Middle frontal gyrus (tissue), 1 donor: ENCODE measurements around the gene NPW.

ENCODE experiments used
- DNase-seq: peaks from one replicate; pipeline ENCODE4 v3.0.0-alpha.2; 2015; ENCODE audit warnings: low spot score; ENCODE audit errors: extremely low spot score

NPW gene

GRCh38 chr16:2047330-2048115, 27.9 kb downstream of the NPW start, which contains the start of the genes NTHL1 and TSC2:
NTHL1 (minus strand) TSS chr16:2047834; CDS start chr16:2047823, 11 bp downstream.
TSC2 (plus strand) TSS chr16:2047985; CDS start chr16:2048616, 631 bp downstream.
- peak; percentile 94 for DNase-seq

DNA sequence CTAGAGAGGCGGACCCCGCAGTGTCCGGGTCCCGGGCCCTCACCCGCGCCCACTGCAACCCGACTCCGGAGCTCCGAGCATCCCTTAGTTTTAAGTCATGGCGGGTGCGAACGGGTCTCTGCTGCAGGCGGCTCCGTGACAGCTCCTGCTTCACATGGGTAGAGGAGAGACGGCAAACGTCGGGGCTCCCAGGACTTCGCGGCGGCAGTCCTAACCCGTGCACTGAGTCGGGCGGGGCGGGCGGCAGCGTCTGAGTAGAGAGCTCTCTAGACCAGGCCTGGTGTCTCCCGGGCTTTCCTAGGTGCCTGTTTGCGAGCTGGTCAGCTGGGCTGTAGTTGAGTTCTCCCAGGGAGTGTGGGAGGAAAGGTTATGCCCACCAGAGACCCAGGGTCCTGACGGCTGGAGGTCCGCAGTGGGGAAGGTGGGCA, 28.5 kb downstream of the NPW start:
- no peak for DNase-seq

DNA sequence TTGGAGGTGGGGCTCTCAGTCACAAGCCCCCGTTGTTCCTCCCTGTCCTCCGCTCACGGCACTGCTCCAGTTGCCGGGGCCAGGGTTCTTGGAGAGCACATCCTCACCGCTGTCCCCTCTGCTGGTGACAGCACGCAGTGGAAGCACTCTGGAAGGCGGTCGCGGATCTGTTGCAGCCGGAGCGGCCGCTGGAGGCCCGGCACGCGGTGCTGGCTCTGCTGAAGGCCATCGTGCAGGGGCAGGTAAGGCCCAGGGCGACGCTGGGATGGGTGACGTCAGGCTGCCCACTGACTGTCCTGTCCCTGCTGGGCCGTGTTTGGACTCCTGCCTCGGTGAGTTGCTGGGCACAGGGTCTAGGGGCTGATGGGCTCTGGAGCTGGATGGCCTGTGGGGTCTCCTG, 33.6 kb downstream of the NPW start:
- no peak for DNase-seq

DNA sequence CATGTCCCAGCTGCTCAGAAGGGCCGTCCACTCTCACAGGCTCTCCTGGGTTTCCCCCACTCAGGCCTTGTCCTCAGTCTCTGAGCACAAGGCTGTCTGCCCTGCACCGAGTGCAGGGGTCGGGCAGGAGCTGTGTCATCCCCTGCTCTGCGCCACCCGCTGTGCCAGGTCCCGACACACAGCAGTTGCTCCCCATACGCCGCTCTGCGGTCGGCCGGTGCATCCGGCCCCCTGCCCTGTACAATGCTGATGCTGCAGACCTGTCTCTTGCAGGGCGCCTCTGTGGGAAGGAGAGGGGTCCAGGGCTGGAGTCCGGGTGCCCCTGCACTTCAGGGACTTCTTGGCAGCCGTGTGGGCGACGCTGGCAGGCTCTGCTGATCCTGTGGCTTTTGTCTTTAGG, 34.3 kb downstream of the NPW start:
- DNase-seq = no peak

DNA sequence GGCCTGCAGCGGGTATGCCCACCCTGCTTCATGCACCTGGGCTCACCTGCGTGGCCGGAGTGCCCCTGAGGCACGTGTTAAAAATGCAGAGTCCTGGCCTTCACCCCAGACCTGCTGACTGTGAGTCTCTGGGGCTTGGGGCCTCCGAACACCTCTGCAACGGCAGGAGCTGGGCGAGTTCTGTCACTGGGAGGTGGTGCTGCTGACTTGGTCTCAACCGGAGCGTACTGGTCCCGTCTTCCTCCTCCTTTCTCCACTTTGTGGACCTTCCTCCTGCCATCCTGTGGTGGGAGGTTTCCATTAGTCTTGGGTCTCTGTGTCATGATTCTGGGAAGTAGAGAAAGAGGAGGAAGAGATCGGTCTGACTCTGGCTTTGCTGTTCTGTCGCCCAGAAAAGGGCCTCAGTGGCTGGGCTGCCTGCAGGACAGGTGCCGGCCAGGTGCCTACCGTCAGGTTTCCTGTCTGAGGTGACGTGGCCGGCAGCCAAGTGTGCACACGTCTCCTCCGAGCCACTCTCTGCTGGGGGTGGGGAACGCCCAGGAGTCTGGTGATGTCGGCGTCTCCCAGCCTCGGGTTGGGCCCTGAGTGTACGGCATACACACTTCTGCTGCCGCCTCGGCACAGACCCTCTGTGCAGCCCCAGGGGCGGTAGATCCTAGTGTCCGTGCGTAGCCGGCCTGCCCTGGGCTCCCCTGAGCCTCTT, 35.1 kb downstream of the NPW start:
- DNase-seq = no peak

DNA sequence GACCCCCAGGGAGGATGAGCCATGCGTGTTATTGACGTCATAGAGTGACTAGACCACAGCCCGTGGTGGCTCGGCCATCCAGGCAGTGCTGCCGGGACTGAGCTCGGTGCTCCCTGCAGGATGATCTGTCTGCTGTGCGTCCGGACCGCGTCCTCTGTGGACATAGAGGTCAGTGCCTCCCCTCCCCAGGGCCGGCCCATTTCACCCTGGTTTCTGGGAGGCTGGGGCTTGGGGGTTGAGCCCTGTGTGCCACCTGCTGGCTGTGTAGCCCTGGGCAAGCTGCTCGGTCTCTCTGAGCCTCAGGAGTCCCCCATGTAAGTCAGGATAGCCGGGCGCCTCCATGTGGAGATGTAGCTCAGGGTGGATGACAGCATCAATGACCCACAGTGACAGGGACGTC, 36.5 kb downstream of the NPW start:
- DNase-seq = no peak

DNA sequence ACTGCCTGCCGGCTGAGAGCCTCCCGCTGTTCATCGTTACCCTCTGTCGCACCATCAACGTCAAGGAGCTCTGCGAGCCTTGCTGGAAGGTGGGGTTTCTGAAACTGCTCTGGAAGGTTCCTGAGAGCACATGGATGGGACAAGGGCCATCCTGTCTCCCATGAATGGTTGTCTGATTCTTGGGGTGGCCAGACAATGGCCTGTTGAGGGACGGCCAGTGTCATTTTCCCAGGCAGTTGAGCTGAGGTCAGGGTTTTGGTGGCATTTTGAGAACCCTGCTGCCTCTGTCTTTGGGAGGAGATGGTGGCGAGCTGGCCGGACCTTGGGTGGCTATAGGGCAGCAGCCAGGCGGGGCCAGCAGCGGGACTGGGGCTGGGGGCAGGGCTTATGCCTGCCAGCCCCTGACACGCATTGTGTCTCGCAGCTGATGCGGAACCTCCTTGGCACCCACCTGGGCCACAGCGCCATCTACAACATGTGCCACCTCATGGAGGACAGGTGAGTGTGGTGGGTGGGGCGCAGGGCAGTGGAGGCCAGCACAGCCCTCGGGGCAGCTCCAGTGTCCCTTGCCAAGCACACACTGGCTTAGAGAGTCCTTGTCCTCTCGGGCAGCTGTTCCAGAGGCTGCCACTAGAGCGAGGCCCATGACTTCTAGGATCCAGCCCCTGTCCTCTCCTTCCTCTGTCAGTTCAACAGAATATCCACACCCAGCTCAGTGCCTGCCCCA, 37.3 kb downstream of the NPW start:
- no peak for DNase-seq

DNA sequence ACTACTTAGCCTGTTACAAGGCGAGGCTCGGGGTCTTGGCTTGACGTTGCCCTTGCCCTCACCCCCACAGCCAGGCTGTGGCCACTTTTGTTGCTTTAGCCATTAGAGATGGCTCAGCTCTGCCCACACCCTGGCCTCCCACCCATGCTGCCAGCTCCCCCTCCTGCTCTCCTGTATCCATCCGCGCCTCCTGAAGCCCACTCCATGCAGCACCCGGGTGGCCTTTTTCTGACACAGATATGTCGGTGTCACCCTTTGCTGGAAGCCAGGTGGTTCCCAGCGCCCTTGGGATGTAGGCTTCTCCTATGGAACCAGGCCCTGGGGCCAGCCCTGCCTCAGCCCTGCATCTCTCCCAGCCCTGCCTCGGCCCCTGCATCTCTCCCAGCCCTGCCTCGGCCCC, 37.9 kb downstream of the NPW start:
- DNase-seq = no peak

DNA sequence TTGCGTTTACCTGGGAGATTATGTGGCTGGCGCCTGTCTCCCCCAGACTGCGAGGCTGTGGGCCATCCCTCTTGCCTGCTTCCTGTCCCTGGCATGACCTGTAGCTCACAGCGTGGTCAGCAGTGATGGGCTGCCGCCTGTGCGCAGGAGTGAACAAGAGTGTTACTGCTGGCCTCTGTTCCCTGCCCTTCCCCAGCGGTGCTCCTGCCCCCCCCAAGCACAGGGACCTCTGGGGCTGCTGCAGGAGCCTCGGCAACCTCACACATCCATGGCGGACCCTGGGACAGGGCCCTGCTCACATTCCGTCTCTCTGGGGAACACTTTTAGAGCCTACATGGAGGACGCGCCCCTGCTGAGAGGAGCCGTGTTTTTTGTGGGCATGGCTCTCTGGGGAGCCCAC, 38.8 kb downstream of the NPW start:
- DNase-seq = no peak

- DNase-seq = no peak
These were observed 39.3 kb downstream of the NPW start for GRCh38 chr16:2058872-2059271.

DNA sequence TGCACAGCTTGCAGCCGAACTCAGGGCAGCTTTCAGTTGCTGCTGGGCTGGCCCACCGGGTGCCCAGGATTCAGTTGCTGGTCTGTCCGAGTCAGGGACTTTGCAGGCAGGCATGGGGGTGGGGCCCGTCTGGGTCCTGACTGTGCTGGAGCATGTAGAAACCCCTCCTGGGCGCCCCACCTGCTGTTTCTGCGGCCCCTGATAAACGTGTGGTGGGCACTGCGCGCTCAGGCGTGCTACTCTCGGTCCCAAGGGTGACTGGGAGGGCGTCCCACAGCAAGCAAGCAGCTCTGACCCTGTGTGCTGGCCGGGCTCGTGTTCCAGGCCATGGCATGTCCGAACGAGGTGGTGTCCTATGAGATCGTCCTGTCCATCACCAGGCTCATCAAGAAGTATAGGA, 40.8 kb downstream of the NPW start:
- DNase-seq = no peak

- no peak for DNase-seq
These were observed 41.4 kb downstream of the NPW start for GRCh38 chr16:2061023-2061422.

DNA sequence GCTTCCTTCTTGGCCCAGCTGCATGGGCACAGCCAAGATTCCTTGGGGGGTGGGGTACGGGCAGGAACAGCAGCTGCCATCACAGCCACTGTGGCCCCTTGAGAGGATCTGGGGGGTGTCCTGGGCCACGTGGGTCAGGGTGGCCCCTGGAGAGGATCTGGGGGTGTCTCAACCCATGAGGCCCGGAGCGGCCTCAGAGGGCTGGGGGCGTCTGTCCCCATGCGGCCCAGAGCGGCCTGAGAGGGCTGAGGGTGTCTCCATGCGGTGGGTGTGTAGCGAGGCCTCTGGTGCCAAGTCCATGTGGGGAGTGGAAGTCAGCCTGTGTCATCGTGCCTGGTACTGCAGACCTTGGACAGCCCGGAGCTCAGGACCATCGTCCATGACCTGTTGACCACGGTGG, 41.9 kb downstream of the NPW start:
- DNase-seq = no peak

DNA sequence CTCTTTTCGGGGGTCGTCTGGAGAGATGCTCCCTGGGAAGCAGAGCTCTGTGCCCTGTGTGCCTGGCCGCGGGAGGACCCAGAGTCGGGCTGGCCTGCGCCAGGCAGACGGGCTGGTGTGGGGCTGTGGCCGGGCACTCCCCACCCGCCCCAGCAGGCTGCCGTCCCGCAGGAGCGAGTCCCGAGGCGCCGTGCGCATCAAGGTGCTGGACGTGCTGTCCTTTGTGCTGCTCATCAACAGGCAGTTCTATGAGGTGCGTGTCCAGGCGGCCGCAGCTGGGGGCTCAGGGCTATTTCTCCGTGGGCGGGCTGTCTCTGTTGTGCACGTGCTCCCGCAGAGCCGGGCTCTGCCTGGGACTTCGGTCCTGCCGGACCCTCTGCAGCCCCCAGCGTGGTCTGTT, 43.2 kb downstream of the NPW start:
- DNase-seq = no peak

- no peak for DNase-seq
These were observed 44.3 kb downstream of the NPW start for GRCh38 chr16:2063861-2064260.

DNA sequence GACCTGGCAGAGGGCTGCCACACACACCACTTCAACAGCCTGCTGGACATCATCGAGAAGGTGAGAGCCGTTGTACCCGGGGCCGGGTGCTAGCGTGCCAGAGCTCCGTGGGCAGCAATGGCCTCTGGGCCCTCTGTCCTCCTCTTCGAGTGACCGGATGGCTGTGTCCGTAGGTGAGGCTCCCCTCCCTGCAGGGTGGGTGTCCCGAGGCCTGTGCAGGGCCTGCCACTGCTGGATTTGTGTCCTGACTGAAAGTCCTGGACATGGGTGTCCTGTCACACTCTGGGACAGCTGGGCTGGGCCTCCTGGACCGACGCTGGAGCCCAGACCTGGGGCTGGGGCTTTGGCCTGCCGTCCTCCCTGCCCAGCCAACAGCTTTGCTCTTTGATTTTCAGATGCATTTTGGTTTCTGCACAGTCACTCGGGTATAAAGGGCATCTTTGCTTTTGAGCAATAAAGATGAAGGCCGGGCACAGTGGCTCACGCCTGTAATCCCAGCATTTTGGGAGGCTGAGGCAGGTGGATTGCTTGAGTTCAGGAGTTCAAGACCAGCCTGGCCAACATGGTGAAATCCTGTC, 44.9 kb downstream of the NPW start:
- no peak for DNase-seq

DNA sequence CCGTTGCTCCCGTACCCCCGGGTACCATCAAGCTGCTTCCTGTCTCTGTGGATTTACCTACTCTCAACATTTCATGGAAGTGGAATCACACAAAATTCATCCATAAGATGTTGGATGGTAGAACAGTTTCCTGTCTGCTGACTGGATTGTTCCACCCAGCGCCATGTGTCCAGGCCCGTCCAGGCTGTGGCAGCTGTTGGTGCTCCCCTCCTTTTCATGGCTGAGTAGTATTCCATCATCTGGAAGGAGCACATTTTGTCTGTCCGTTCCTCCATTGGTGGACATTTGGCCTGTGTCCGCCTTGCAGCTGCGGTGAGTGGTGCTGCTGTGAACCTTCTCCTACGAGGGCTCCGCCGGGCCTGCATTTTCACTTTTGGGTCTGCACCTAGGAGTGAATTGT, 46.6 kb downstream of the NPW start:
- no peak for DNase-seq
